Activated CD4-positive, alpha-beta T cell treated with anti-CD3 and anti-CD28 coated beads, Interleukin-2, amount 50 U/mL, for 24 hours (primary cell): Measurements from ENCODE around the gene EFCAB8.

ENCODE experiments used
- DNase-seq, 2 donors: peaks; one replicate each; pipeline ENCODE4 v3.0.0-alpha.2; 2020; ENCODE audit warnings: low read depth in 1 of 2, low spot score in 1 of 2

EFCAB8 gene

GRCh38 chr20:32909896-32910571, 51.3 kb downstream of the EFCAB8 start:
- DNase-seq, result no peak

- DNase-seq, result no peak
These were observed 52.6 kb downstream of the EFCAB8 start for GRCh38 chr20:32911355-32911754.

GRCh38 chr20:32912688-32913087, 54.0 kb downstream of the EFCAB8 start:
- no peak for DNase-seq

- no peak for DNase-seq
These were observed 55.3 kb downstream of the EFCAB8 start for GRCh38 chr20:32914031-32914430.

- no peak for DNase-seq
These were observed 58.6 kb downstream of the EFCAB8 start for GRCh38 chr20:32917191-32917950.

GRCh38 chr20:32918296-32918695, 59.6 kb downstream of the EFCAB8 start:
- DNase-seq, result no peak

GRCh38 chr20:32918751-32919150, 60.0 kb downstream of the EFCAB8 start:
- DNase-seq, result no peak

- DNase-seq, result no peak
These were observed 61.3 kb downstream of the EFCAB8 start for GRCh38 chr20:32920066-32920465.

- DNase-seq, result no peak
These were observed 62.0 kb downstream of the EFCAB8 start for GRCh38 chr20:32920530-32921298.

GRCh38 chr20:32922466-32922865, 63.7 kb downstream of the EFCAB8 start:
- no peak for DNase-seq

- no peak for DNase-seq
These were observed 66.1 kb downstream of the EFCAB8 start for GRCh38 chr20:32924781-32925180.

GRCh38 chr20:32925481-32926196, 66.9 kb downstream of the EFCAB8 start:
- no peak for DNase-seq

GRCh38 chr20:32929162-32929561, 70.4 kb downstream of the EFCAB8 start:
- DNase-seq, result no peak

GRCh38 chr20:32930181-32930580, 71.5 kb downstream of the EFCAB8 start:
- no peak for DNase-seq

GRCh38 chr20:32930701-32931100, 72.0 kb downstream of the EFCAB8 start:
- DNase-seq, result no peak

GRCh38 chr20:32934580-32934979, 75.9 kb downstream of the EFCAB8 start:
- DNase-seq, result no peak

- DNase-seq, result no peak
These were observed 82.6 kb downstream of the EFCAB8 start for GRCh38 chr20:32941155-32941885.

- no peak for DNase-seq
These were observed 84.8 kb downstream of the EFCAB8 start for GRCh38 chr20:32943490-32944052.

GRCh38 chr20:32945710-32946221, 87.0 kb downstream of the EFCAB8 start:
- DNase-seq, result peak in 1 of 2 donors; percentile 37

- no peak for DNase-seq
These were observed 87.9 kb downstream of the EFCAB8 start for GRCh38 chr20:32946629-32947028.
